Activated CD4-positive, alpha-beta T cell treated with anti-CD3 and anti-CD28 coated beads for 36 hours (primary cell): ENCODE measurements around the gene ATP10B. TPM values are rescaled to one million over a fixed set of nuclear protein-coding genes. Genes with fewer than 3 reads are reported as not detected.

Source experiments
- ATAC-seq: fragments of 200-7000 bp; cut with Tn5 transposase; one replicate; pipeline ENCODE4 v1.10.0; 2021; ENCODE audit warnings: mild to moderate bottlenecking, moderate library complexity
- CTCF ChIA-PET: fragments of 350-600 bp; sonication (Branson Sonifier 250); formaldehyde crosslinking; loops from one replicate; lab custom pipeline; 2021; ENCODE audit warnings: antibody characterized with exemption; lab: Charles Lee
- POLR2A ChIA-PET: fragments of 350-600 bp; sonication (Branson Sonifier 250); formaldehyde crosslinking; loops from one replicate; lab custom pipeline; 2021; ENCODE audit warnings: antibody characterized with exemption, inconsistent platforms; lab: Charles Lee
- DNase-seq: peaks from one replicate; pipeline ENCODE4 v3.0.0-alpha.2; 2020
- H3K27ac Mint-ChIP-seq: one replicate; pipeline ENCODE4 v1.8.0; 2021; ENCODE audit warnings: mixed read lengths
- H3K27me3 Mint-ChIP-seq: one replicate; pipeline ENCODE4 v1.8.0; 2021; ENCODE audit warnings: mixed read lengths
- H3K36me3 Mint-ChIP-seq: one replicate; pipeline ENCODE4 v1.8.0; 2021; ENCODE audit warnings: low read depth, mixed read lengths
- H3K4me1 Mint-ChIP-seq: one replicate; pipeline ENCODE4 v1.8.0; 2021; ENCODE audit warnings: mixed read lengths
- H3K4me3 Mint-ChIP-seq: one replicate; pipeline ENCODE4 v1.8.0; 2021; ENCODE audit warnings: mild to moderate bottlenecking, moderate library complexity, mixed read lengths
- H3K9me3 Mint-ChIP-seq: one replicate; pipeline ENCODE4 v1.8.0; 2021; ENCODE audit warnings: low read depth, mixed read lengths
- intact Hi-C, 2 experiments: fragments of 100-400 bp; cut with DNase I in 1 of 2; cut with micrococcal nuclease in 1 of 2; formaldehyde crosslinking; loops; one replicate each; pipeline versions ENCODE4 v1.14.2 to v1.15.1; 2022 to 2024; cut with DNase I, micrococcal nuclease
- total RNA-seq, 2 experiments: library from RNA; stranded (reverse); gene quantifications; one replicate each; pipeline ENCODE4 v1.2.3, GENCODE V29; 2021

ATP10B gene
- total RNA-seq, 2 experiments from 2014 or later, result not detected

DNA sequence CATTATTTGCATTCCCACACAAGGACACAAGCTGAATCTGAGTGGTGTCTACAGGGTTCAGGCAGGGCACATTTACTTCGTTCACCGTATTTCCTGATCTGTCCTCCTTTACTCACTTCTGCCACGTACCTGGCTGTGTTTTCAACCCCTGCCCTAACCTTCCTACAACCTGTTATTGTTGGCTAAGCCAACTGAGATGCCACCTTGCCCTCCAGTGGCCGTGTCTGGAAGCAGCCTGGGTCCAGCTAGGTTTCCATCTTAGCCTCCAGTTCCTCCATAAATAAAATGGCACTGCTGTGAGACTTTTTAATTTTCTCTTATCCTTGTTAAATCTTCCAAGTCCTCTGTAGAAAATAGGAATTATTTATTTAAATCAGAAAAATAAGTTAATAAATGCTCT is 64.8 kb downstream of the ATP10B start:
- intact Hi-C loops, result loop anchor here (1.0 to 2.0 kb wide), 4 partner anchors 278 to 349 kb away; no protein-coding TSS in a partner anchor
- ATAC-seq (peak; percentile 30), DNase-seq (peak; percentile 43)
- no peaks in the 10 kb centered on the region for H3K9me3 Mint-ChIP-seq
- ChIA-PET CTCF (interaction anchor here (0.6 to 1.5 kb wide), 3 partner anchors 42 to 735 kb away, joined by 3 to 5 read pairs (median 4); no protein-coding TSS in a partner anchor), POLR2A (no interaction called here)
- H3K4me1 Mint-ChIP-seq, result no peaks in the 10 kb centered on the region
- no peak overlapping the region for H3K4me3 Mint-ChIP-seq
- H3K36me3 Mint-ChIP-seq, result no peaks in the 10 kb centered on the region
- H3K27ac Mint-ChIP-seq, result no peak overlapping the region
- peaks cover 6% of the 10 kb centered on the region for H3K27me3 Mint-ChIP-seq

DNA sequence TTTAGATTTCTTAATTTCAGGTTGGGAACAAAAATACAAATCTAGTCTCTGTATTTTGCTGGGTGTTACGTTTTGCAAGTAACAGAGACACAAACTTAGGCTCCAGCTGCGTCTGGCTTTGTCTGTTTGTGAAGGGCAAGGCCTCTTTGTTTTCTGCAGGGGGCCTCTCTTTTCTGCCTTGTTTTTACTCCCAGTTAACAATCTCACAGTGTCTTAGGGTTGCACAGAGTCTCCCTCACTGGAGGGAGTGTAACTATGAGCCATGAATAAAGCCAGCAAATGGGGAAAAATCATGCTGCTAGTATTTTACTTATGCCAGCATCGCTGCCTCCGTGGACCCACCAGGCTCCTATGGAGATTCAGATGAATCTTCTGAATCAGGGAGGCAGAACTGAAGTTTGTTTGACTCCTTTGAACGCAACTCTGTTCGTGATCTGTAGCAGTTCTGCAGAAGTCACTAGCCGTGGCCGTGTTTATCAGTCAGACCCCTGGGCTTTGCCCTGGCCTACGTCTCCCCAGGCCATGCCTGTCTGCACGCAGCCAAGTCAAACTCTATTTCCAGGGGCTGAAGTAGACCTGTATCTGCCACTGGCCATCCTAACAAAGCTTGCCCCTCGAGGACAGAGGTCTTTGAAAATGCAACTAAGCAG is 77.2 kb downstream of the ATP10B start:
- Mint-ChIP-seq H3K4me1 (no peaks in the 10 kb centered on the region), H3K27ac (no peak overlapping the region), H3K4me3 (no peak overlapping the region), H3K27me3 (peaks cover 4% of the 10 kb centered on the region), H3K9me3 (no peaks in the 10 kb centered on the region), H3K36me3 (no peaks in the 10 kb centered on the region)
- DNase-seq, result no peak
- ChIA-PET POLR2A (no interaction called here), CTCF (no interaction called here)
- no peak for ATAC-seq
- intact Hi-C loops, result no loop called here

GRCh38 chr5:160773646-160774410 is 78.2 kb downstream of the ATP10B start:
- Mint-ChIP-seq H3K36me3 (no peaks in the 10 kb centered on the region), H3K9me3 (no peaks in the 10 kb centered on the region), H3K4me3 (no peak overlapping the region), H3K27ac (no peak overlapping the region), H3K4me1 (no peaks in the 10 kb centered on the region), H3K27me3 (peaks cover 4% of the 10 kb centered on the region)
- ATAC-seq (no peak), DNase-seq (no peak)
- ChIA-PET CTCF (no interaction called here), POLR2A (interaction anchor here (0.6 kb wide), 1 partner anchor 88 kb away, joined by 3 read pairs; no protein-coding TSS in a partner anchor)
- intact Hi-C loops, result no loop called here

- Mint-ChIP-seq H3K27me3 (peaks cover 4% of the 10 kb centered on the region), H3K9me3 (no peaks in the 10 kb centered on the region), H3K4me3 (no peak overlapping the region), H3K36me3 (no peaks in the 10 kb centered on the region), H3K4me1 (no peaks in the 10 kb centered on the region), H3K27ac (no peak overlapping the region)
- ATAC-seq (no peak), DNase-seq (no peak)
- CTCF ChIA-PET, result no interaction called here
- POLR2A ChIA-PET, result no interaction called here
- intact Hi-C loops, result no loop called here
These were observed 79.2 kb downstream of the ATP10B start for GRCh38 chr5:160772854-160773253.

DNA sequence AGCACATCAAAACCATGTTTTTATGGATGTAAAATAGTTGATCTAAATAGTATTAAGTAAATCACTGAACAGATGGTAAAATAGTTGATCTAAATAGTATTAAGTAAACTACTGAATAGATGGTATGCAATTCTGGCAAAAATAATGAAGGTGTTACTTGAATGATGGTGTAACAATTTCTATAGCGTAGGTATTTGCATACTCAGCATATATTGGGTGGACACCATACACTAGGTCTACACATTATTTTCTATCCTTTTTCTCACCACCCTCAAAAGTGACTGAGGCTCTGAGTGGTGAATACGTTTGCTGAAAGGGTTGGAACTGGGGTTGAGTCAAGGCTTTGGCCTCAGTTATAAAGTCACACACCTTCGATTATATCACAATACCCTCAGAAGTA is 81.3 kb downstream of the ATP10B start:
- H3K4me1 Mint-ChIP-seq, result no peaks in the 10 kb centered on the region
- intact Hi-C loops, result no loop called here
- no peaks in the 10 kb centered on the region for H3K27me3 Mint-ChIP-seq
- no peaks in the 10 kb centered on the region for H3K9me3 Mint-ChIP-seq
- ChIA-PET CTCF (interaction anchor here (0.6 kb wide), 1 partner anchor 254 kb away, joined by 4 read pairs; no protein-coding TSS in a partner anchor), POLR2A (no interaction called here)
- H3K4me3 Mint-ChIP-seq, result no peak overlapping the region
- ATAC-seq (no peak), DNase-seq (no peak)
- no peak overlapping the region for H3K27ac Mint-ChIP-seq
- no peaks in the 10 kb centered on the region for H3K36me3 Mint-ChIP-seq

DNA sequence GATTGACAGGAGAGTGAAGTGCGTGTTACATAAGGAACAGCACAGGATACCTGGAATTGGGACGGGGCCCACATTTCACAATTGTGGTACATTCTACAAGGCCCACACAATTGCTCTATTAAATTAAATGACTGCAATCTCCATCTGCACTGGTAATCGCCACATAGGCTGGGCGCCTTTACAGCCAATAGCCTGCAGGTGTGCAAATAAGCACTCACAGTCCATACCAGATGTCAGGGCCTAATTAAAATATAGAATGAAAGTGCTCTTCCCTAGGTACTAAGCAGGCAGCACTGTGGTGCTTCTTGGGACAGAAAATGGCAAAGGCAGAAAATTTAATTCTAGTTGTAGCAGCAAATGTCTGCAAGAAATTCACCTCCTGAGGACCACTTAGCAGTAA is 82.7 kb downstream of the ATP10B start:
- no peak overlapping the region for H3K27ac Mint-ChIP-seq
- DNase-seq (no peak), ATAC-seq (no peak)
- no peaks in the 10 kb centered on the region for H3K36me3 Mint-ChIP-seq
- H3K27me3 Mint-ChIP-seq, result no peaks in the 10 kb centered on the region
- intact Hi-C loops, result no loop called here
- H3K4me3 Mint-ChIP-seq, result no peak overlapping the region
- no peaks in the 10 kb centered on the region for H3K9me3 Mint-ChIP-seq
- POLR2A ChIA-PET, result no interaction called here
- CTCF ChIA-PET, result no interaction called here
- no peaks in the 10 kb centered on the region for H3K4me1 Mint-ChIP-seq

GRCh38 chr5:160767062-160767461 is 84.9 kb downstream of the ATP10B start:
- Mint-ChIP-seq H3K9me3 (no peaks in the 10 kb centered on the region), H3K4me3 (no peak overlapping the region), H3K27me3 (peaks cover under 1% of the 10 kb centered on the region), H3K36me3 (no peaks in the 10 kb centered on the region), H3K27ac (no peak overlapping the region), H3K4me1 (no peaks in the 10 kb centered on the region)
- ChIA-PET CTCF (no interaction called here), POLR2A (interaction anchor here (0.6 to 0.7 kb wide), 2 partner anchors 92 to 228 kb away, joined by 3 to 5 read pairs; no protein-coding TSS in a partner anchor)
- intact Hi-C loops, result no loop called here
- DNase-seq, result no peak
- ATAC-seq, result no peak

DNA sequence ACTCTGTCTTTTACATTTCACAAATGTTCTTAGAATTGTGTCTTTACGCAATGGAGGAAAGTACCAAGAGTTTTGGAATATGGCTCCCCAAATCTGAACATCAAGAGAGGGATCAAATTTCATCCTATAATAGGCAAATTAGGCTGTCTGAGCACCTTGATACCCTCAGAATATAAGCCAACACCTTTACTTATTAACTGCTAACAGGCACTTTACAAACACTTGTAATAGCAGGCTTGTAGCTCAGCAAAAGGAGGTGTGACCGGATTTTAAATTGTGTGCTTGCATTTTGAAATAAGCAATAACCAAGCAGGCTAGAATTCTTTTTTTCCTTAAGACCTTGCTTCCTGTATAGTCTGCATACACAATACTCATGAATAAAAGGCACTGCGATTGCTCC is 92.0 kb downstream of the ATP10B start:
- ATAC-seq (no peak), DNase-seq (no peak)
- H3K9me3 Mint-ChIP-seq, result peaks cover 3% of the 10 kb centered on the region
- intact Hi-C loops, result no loop called here
- CTCF ChIA-PET, result no interaction called here
- POLR2A ChIA-PET, result no interaction called here
- H3K4me1 Mint-ChIP-seq, result no peaks in the 10 kb centered on the region
- peaks cover 2% of the 10 kb centered on the region for H3K27me3 Mint-ChIP-seq
- no peak overlapping the region for H3K4me3 Mint-ChIP-seq
- H3K27ac Mint-ChIP-seq, result no peak overlapping the region
- H3K36me3 Mint-ChIP-seq, result peaks cover 2% of the 10 kb centered on the region

- ChIA-PET POLR2A (no interaction called here), CTCF (no interaction called here)
- Mint-ChIP-seq H3K27ac (no peak overlapping the region), H3K36me3 (peaks cover 2% of the 10 kb centered on the region), H3K9me3 (peaks cover 3% of the 10 kb centered on the region), H3K27me3 (peaks cover 2% of the 10 kb centered on the region), H3K4me1 (no peaks in the 10 kb centered on the region), H3K4me3 (no peak overlapping the region)
- intact Hi-C loops, result no loop called here
- ATAC-seq (no peak), DNase-seq (no peak)
These were observed 94.8 kb downstream of the ATP10B start for GRCh38 chr5:160757194-160757593.

DNA sequence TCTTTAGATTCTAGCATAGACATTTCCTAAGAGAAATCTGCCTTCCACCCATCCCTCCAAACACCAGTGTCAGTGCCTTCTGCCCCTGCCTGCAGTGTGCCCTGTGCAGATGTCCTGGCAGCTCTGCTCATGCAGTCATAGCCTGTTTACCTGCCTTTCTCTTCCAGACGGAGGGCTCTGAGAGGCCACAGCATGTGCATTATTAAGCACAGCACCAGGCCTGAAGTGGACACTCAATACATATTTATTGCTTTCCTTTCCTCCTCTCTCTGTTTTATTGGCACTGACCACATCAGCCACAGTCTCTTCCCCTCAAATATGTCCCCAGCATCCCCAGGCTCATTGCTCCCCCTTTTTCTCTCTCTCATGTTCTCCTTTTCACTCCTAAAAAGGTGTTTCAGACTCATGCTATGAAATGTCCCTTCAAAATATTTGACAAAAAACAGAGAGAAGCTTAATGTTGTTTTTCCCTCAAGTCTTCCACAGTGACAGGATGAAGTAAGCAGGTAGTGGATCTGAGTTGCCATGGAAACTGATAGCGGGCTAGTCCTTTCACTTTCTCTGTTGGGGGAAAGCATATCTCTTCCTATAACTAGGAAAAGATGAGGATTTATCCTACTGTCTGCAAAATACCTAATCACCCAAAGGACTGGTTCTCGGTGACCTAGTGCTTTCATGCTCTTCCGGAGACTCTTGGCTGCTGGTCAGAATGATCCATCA is 100.9 kb downstream of the ATP10B start:
- Mint-ChIP-seq H3K4me1 (peaks cover 7% of the 10 kb centered on the region), H3K27me3 (peaks cover 5% of the 10 kb centered on the region), H3K27ac (no peak overlapping the region), H3K9me3 (peaks cover under 1% of the 10 kb centered on the region), H3K36me3 (peaks cover under 1% of the 10 kb centered on the region), H3K4me3 (no peak overlapping the region)
- ATAC-seq (no peak), DNase-seq (no peak)
- ChIA-PET POLR2A (no interaction called here), CTCF (no interaction called here)
- intact Hi-C loops, result no loop called here

GRCh38 chr5:160749682-160750081 is 102.3 kb downstream of the ATP10B start:
- H3K9me3 Mint-ChIP-seq, result no peaks in the 10 kb centered on the region
- H3K36me3 Mint-ChIP-seq, result no peaks in the 10 kb centered on the region
- POLR2A ChIA-PET, result no interaction called here
- H3K4me1 Mint-ChIP-seq, result peaks cover 7% of the 10 kb centered on the region
- DNase-seq, result no peak
- intact Hi-C loops, result no loop called here
- no peak overlapping the region for H3K4me3 Mint-ChIP-seq
- H3K27ac Mint-ChIP-seq, result no peak overlapping the region
- ATAC-seq, result no peak
- H3K27me3 Mint-ChIP-seq, result peaks cover 5% of the 10 kb centered on the region
- CTCF ChIA-PET, result no interaction called here
